T-helper 2 cell treated with Interferon-gamma antibody and Interleukin-4, amounts not matched to agents 5 μg/mL and 100 μg/mL, for 36 hours (primary cell): ENCODE data around the gene TBCK.

Experiments used
- DNase-seq: peaks from one replicate; pipeline ENCODE4 v3.0.0; 2021; ENCODE audit warnings: low spot score
- H3K27ac Mint-ChIP-seq: one replicate; pipeline ENCODE4 v1.8.0; 2021; ENCODE audit warnings: mild to moderate bottlenecking, mixed read lengths
- H3K27me3 Mint-ChIP-seq: one replicate; pipeline ENCODE4 v1.8.0; 2021; ENCODE audit warnings: low read depth, mixed read lengths
- H3K36me3 Mint-ChIP-seq: one replicate; pipeline ENCODE4 v1.8.0; 2021; ENCODE audit warnings: low read depth, mixed read lengths
- H3K4me1 Mint-ChIP-seq: one replicate; pipeline ENCODE4 v1.8.0; 2021; ENCODE audit warnings: low read depth, mixed read lengths
- H3K4me3 Mint-ChIP-seq: one replicate; pipeline ENCODE4 v1.8.0; 2022; ENCODE audit warnings: mild to moderate bottlenecking, moderate library complexity, mixed read lengths
- H3K9me3 Mint-ChIP-seq: one replicate; pipeline ENCODE4 v1.8.0; 2021; ENCODE audit warnings: mixed read lengths

Gene TBCK

DNA sequence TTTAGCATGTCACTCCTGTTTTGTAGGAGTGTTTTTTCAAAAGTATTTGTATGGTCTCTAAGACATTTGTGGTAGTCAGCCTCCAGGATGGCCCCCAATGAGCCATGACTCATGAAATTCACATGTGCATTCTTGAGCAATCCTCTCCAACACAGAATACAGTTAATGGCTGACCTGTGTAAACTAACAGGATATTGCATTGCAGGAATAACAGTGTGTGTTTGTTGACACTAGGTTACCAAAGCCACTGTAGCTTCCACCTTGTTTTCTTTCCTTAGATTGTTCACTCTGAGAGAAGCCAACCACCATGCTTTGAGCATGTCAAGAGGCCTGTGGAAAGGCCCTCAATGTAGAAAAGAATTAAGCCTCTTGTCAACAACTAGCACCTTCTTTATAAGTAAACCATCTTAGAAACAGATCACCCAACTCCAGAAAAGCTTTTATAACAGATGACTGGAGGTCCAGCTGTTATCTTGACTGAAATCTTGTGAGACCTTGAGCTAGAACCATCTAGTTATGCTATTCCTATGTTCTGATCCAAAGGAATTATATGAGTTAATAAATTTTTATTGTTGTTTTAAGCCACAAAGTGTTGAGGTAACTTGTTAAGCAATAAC lies 28.5 kb downstream of the TBCK start:
- no peak overlapping the region for H3K4me3 Mint-ChIP-seq
- peaks cover 6% of the 10 kb centered on the region for H3K36me3 Mint-ChIP-seq
- H3K4me1 Mint-ChIP-seq, result no peaks in the 10 kb centered on the region
- no peaks in the 10 kb centered on the region for H3K27me3 Mint-ChIP-seq
- H3K27ac Mint-ChIP-seq, result no peak overlapping the region
- no peaks in the 10 kb centered on the region for H3K9me3 Mint-ChIP-seq
- no peak for DNase-seq

DNA sequence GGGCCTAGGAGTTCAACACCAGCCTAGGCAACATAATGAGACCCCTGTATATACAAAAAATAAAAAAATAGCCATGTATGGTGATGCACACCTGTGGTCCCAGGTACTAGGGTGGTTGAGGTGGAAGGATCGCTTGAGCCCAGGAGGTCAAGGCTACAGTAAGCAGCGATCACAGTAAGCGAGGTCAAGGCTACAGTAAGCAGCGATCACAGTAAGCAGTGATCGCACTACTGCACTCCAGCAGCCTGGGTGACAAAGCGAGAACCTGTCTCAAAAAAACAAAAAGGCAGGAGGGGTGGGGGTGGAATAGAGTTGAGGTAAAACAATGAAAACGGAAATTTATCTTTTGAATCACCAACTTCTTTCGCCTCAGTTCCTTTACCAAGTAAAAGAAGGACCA lies 29.4 kb downstream of the TBCK start:
- H3K36me3 Mint-ChIP-seq, result peaks cover 6% of the 10 kb centered on the region
- no peak overlapping the region for H3K27ac Mint-ChIP-seq
- no peak for DNase-seq
- H3K27me3 Mint-ChIP-seq, result no peaks in the 10 kb centered on the region
- no peak overlapping the region for H3K4me3 Mint-ChIP-seq
- H3K4me1 Mint-ChIP-seq, result no peaks in the 10 kb centered on the region
- H3K9me3 Mint-ChIP-seq, result no peaks in the 10 kb centered on the region

DNA sequence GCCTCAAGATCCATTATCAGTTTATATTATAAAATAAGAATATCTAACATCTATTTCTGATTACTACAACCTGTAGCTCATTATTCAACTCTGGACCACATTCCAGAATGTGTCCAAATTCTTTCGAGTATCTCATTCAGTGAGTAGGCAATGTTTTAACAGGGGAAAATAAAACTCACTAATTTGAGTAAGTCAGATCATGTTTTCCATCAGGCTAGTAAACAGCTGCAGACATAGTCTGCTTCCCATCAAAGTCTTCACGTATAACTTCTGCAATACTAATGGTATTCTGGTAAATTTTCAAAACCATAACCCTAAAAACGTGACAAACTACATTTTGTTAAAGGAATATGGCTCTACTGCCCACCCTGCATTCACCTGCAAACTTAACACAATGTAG lies 31.8 kb downstream of the TBCK start:
- H3K36me3 Mint-ChIP-seq, result peaks cover 6% of the 10 kb centered on the region

DNA sequence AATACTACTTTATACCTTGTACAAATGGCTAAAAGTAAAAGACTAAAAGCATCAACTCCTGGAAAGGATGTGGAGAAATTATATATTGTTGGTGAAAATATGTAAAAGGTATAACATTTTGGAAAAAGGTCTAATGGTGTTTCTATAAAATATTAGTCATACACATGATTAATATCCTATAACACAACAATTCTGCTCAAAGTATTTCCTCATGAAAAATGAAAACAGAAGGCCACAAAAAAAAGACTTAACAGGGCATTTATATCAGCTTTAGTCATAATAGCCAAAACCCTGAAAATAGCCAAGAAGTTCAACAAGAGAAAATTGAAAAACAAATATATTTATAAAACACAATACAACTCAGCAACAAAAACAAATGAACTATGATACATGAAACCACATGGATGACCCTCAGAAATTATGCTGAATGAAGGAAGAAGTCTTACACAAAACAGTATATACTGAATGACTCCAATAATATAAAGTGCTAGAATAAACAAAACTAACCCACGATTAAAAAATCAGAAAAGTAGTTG lies 38.8 kb downstream of the TBCK start:
- Mint-ChIP-seq H3K4me1 (peaks cover 3% of the 10 kb centered on the region), H3K9me3 (no peaks in the 10 kb centered on the region), H3K36me3 (peaks cover 5% of the 10 kb centered on the region), H3K27me3 (no peaks in the 10 kb centered on the region), H3K4me3 (no peak overlapping the region), H3K27ac (no peak overlapping the region)
- no peak for DNase-seq

More for the DNA sequence above, 31.8 kb downstream of the TBCK start:
- no peak for DNase-seq
- Mint-ChIP-seq H3K4me3 (no peak overlapping the region), H3K27me3 (no peaks in the 10 kb centered on the region), H3K4me1 (no peaks in the 10 kb centered on the region), H3K27ac (no peak overlapping the region), H3K9me3 (no peaks in the 10 kb centered on the region)

DNA sequence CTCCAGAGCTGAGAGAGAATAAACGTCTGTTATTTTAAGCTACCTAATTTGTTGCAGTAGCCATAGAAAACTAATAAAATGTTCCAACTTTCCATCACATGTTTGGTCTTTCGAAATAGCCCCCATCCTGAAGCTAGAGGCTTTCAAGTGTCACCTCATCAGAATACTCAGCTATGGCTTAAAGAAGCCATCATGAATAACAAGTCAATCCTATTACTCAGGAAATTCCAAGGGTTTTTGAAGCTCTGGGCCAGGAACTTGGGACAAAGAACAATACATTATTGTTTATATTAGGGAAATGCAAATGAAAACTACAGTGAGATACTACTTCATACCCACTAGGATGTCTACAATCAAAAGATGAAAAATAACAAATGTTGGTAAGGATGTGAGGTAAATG lies 42.2 kb downstream of the TBCK start:
- Mint-ChIP-seq H3K36me3 (peaks cover 4% of the 10 kb centered on the region), H3K4me1 (peaks cover 3% of the 10 kb centered on the region), H3K27me3 (no peaks in the 10 kb centered on the region), H3K4me3 (no peak overlapping the region), H3K9me3 (no peaks in the 10 kb centered on the region), H3K27ac (no peak overlapping the region)
- no peak for DNase-seq

DNA sequence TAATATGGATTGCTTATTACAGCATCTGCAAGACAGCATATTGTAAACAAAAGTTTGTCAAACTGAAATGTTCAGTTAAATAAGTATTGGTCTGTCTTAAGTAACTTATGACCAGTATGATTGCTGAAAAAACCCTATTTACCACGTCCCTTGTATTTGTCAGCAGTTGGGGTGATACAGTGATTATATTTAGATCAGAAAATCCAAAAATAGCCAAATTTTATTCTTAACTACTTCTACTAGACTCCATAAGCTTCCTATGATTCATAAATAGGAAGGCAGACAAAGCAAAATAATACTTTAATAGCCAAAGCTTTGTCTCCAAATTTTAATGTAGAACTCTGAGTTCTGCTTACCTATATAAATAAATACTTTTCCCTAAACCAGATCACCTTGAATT lies 45.3 kb downstream of the TBCK start:
- Mint-ChIP-seq H3K4me3 (no peak overlapping the region), H3K27me3 (no peaks in the 10 kb centered on the region), H3K9me3 (no peaks in the 10 kb centered on the region), H3K36me3 (peaks cover 4% of the 10 kb centered on the region), H3K4me1 (peaks cover 5% of the 10 kb centered on the region), H3K27ac (no peak overlapping the region)
- DNase-seq, result no peak

DNA sequence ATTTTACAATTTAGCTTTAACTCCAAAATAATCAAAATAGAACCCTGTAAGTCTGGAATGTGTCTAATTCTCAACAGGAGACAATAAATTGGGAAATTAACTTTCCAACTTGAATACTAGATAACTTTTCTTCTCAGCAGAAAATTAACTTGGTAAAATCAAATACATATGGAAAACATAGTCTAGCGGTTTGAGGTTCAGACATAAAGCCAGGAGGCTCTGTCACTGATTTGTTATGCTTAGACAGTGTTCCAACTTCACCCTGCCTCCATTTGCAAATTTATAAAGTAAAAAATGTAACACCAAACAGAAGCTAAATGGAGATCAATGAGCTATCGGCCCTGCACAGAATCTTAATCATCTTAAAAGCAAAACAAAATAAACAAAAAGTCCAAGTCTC lies 46.3 kb downstream of the TBCK start:
- Mint-ChIP-seq H3K9me3 (no peaks in the 10 kb centered on the region), H3K27me3 (no peaks in the 10 kb centered on the region), H3K27ac (no peak overlapping the region), H3K4me3 (no peak overlapping the region), H3K36me3 (peaks cover 4% of the 10 kb centered on the region), H3K4me1 (peaks cover 5% of the 10 kb centered on the region)
- no peak for DNase-seq

DNA sequence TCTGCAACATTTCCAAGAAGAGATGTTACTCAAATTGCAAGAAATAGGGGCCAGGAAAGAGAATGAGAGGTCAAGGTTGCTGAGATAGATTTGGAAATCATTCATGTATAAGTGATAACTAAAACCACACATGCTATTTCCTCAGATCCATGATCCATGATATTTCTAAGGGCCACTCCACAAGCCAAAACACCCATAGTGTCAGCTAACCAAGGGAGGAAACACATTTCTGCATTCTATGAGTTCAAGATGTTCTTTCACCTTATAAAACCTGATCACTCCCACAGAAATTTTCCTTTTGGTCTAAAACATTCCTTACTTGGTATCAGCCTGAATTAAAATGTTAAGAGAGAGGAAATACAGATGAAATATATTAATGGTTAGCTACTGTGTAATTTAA lies 47.2 kb downstream of the TBCK start:
- H3K4me1 Mint-ChIP-seq, result peaks cover 2% of the 10 kb centered on the region
- no peak for DNase-seq
- no peak overlapping the region for H3K27ac Mint-ChIP-seq

DNA sequence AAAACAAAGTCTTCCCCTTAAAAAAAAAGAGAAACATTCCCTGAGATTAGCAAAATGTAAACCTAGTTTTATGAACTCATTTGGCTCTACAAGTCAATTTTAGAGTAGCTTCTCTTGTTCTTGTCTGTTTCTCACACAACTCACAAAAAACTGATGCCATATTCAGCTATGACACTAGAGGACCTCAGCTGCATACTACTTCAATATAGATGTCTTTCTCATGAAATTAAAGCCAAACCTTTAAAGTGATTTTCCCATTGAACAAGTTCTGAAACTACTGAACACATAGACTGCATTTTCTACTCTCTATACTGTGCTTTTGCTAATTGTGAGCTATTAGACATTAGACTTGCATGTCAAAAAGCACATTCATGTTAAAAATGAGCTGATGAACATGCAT lies 49.8 kb downstream of the TBCK start:
- Mint-ChIP-seq H3K4me3 (no peak overlapping the region), H3K9me3 (no peaks in the 10 kb centered on the region), H3K27me3 (no peaks in the 10 kb centered on the region), H3K27ac (no peak overlapping the region), H3K36me3 (no peaks in the 10 kb centered on the region), H3K4me1 (peaks cover 2% of the 10 kb centered on the region)
- DNase-seq, result no peak

More for the DNA sequence above, 47.2 kb downstream of the TBCK start:
- no peaks in the 10 kb centered on the region for H3K9me3 Mint-ChIP-seq
- H3K27me3 Mint-ChIP-seq, result no peaks in the 10 kb centered on the region
- no peak overlapping the region for H3K4me3 Mint-ChIP-seq
- H3K36me3 Mint-ChIP-seq, result no peaks in the 10 kb centered on the region

DNA sequence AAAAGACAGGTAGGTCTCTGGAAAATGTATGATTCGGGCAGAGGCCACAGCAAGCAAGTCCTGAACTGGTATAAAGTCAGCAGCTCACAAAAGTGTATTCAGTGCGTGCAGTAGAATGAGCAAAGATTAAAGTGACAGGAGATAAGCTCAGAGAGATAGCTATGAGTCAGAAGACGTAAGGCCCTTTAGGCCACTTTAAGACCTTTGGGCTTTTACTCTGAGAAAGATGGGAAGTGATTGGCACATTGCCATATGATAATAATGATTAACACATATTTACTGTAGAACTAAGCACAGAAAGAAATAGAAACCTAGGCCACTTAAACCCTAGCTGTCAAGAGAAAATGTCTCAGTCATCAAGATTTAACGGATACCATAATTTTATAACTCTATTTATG lies 51.7 kb downstream of the TBCK start:
- no peaks in the 10 kb centered on the region for H3K27me3 Mint-ChIP-seq
- peaks cover 2% of the 10 kb centered on the region for H3K4me1 Mint-ChIP-seq
- H3K36me3 Mint-ChIP-seq, result peaks cover 2% of the 10 kb centered on the region

DNA sequence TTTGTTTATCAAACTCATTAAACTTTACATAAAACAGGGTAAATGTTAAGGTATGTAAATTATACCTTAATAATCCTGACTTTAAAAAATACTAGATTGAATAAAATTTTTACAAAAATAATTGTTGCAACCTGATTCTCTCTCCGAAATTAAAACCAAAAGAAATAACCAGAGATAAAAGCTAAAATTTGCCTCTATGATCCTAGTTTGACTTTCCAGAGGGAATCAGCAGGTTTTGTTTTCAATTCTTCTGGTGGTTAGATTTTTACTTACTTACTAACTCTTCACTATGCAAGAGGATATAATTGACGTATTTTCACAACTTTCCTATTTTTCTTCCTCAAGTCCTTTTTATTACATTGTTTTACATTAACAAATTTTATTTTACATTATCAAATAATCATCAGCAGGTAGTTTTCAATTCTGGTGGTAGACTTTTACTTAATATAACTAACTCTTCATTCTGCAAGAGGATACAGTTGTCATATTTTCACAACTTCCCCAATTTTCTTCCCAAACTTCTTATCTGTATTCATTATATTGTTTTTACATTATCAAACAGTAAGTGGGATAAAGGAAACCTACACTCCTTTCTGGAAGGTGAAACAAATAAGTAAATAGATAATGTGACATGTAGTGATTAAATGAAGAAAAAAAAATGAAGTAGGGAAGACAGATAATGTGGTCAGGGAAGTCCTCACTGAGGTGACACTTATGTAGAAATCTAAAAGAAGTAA lies 52.2 kb downstream of the TBCK start:
- DNase-seq, result no peak
- Mint-ChIP-seq H3K36me3 (peaks cover 2% of the 10 kb centered on the region), H3K27me3 (no peaks in the 10 kb centered on the region), H3K4me1 (peaks cover 2% of the 10 kb centered on the region), H3K9me3 (no peaks in the 10 kb centered on the region), H3K27ac (no peak overlapping the region), H3K4me3 (no peak overlapping the region)

More for the DNA sequence above, 51.7 kb downstream of the TBCK start:
- no peaks in the 10 kb centered on the region for H3K9me3 Mint-ChIP-seq
- no peak overlapping the region for H3K27ac Mint-ChIP-seq
- H3K4me3 Mint-ChIP-seq, result no peak overlapping the region
- no peak for DNase-seq

DNA sequence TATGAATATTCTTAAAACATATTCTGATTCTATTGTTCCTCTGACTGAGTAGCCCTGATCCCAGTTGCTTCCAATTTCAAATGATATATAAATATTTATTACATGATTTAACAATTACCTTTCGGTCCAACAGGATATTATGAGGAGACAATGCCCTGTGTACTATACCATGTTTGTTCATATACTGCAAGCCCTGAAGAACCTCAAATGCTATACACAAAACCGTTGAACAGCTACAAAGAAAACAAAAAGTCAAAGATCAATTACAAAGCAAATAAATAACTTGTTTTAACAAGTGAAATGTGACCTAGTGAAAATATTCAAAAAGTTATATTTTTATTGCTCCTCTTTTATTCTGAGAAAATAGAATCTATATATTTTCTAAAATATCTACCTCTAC lies 54.0 kb downstream of the TBCK start:
- Mint-ChIP-seq H3K4me3 (no peak overlapping the region), H3K27ac (no peak overlapping the region), H3K36me3 (peaks cover 2% of the 10 kb centered on the region), H3K27me3 (no peaks in the 10 kb centered on the region), H3K4me1 (no peaks in the 10 kb centered on the region), H3K9me3 (no peaks in the 10 kb centered on the region)
- DNase-seq, result no peak

DNA sequence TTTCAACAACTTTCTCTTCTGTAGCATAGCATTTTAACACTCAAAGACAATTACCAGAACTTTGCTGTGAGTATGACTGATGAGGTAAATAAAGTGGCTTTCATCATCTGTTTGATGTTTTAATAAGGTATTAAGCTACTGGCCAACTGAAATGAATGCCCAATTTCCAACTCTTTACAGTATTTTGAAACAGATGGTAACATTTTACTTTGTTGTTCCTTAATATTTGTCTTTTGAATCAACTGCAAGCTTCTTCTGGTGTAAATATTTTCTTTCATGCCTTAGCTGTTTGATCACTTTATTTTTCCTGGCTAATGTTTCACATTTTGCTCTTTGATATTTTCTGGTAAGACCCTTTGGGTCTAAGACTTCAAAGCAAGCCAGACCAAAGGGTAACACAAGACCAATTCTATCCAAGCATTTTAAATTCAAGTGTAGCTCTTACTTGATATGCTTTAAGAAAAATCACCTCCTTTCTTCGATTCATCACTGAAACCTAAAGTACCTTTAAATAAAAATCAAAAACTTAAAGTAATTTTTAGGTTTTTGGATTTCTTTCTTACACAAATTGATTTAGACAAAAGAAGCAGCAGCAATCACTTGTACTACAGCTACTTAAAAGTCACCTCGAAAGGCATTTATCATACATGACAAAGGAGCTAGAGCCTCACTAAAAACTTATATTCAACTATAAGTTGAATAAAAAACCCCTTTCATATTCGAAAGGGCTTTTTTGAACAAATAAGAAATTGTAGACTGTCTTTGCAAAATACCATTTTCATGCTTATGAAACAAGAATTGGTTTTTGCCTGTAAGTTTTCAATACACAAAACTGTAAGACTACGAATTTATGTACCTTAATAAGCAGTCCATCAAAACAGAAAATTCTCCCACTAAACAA lies 57.6 kb downstream of the TBCK start:
- H3K27me3 Mint-ChIP-seq, result no peaks in the 10 kb centered on the region
- H3K4me1 Mint-ChIP-seq, result no peaks in the 10 kb centered on the region
- no peak overlapping the region for H3K4me3 Mint-ChIP-seq
- H3K9me3 Mint-ChIP-seq, result no peaks in the 10 kb centered on the region
- peaks cover 2% of the 10 kb centered on the region for H3K36me3 Mint-ChIP-seq
- no peak for DNase-seq
- H3K27ac Mint-ChIP-seq, result no peak overlapping the region

DNA sequence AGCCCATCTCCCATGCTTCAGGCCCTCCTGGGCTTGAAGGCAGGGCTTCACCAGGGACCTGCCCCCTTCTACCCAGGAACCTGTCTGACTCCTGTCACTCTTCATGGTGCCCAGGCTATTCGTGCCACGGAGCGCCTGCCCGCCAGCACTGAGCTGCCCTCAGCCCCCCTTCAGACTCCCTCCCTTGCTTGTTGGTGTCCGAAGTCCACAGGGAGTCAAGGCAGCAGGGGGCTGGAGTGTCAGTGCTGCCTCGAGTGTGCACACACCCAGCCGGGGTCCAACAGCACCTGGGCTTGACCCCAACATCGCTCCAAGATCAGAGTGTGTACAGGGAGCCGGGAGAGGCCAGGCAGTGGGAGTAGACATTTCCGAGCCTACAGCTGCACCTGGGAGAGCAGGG lies 59.8 kb downstream of the TBCK start:
- peaks cover 2% of the 10 kb centered on the region for H3K36me3 Mint-ChIP-seq
- no peak overlapping the region for H3K27ac Mint-ChIP-seq
- no peaks in the 10 kb centered on the region for H3K9me3 Mint-ChIP-seq
- no peaks in the 10 kb centered on the region for H3K27me3 Mint-ChIP-seq
- no peaks in the 10 kb centered on the region for H3K4me1 Mint-ChIP-seq
- DNase-seq, result no peak
- no peak overlapping the region for H3K4me3 Mint-ChIP-seq
